Suppressor macrophage treated with lipopolysaccharide for 4 hours (primary cell): Measurements from ENCODE around the gene FBXO47.
"Not testable (repeated sequence)": the region's sequence is repeated elsewhere in the genome, so short reads cannot be mapped to it uniquely, and the experiment has no call there.

Source experiments
- DNase-seq: peaks from one replicate; pipeline ENCODE4 v3.0.0-alpha.2; 2020

Gene FBXO47

GRCh38 chr17:38978180-38978579 lies 11.0 kb upstream of the FBXO47 start:
- no peak for DNase-seq

- DNase-seq = peak; percentile 41
These were observed 9.0 kb upstream of the FBXO47 start for GRCh38 chr17:38976187-38976551.

GRCh38 chr17:38970804-38971203 lies 3.6 kb upstream of the FBXO47 start:
- no peak for DNase-seq

- DNase-seq = no peak
These were observed 2.9 kb upstream of the FBXO47 start for GRCh38 chr17:38970128-38970527.

GRCh38 chr17:38969281-38969680 lies 2.1 kb upstream of the FBXO47 start:
- DNase-seq = no peak

GRCh38 chr17:38961413-38961812 lies 5.8 kb downstream of the FBXO47 start:
- DNase-seq = no peak

- DNase-seq = no peak
These were observed 6.8 kb downstream of the FBXO47 start for GRCh38 chr17:38960402-38960801.

- DNase-seq = no peak
These were observed 7.7 kb downstream of the FBXO47 start for GRCh38 chr17:38959508-38959907.

GRCh38 chr17:38958756-38959155 lies 8.4 kb downstream of the FBXO47 start:
- DNase-seq = no peak

- no peak for DNase-seq
These were observed 8.9 kb downstream of the FBXO47 start for GRCh38 chr17:38958326-38958725.

GRCh38 chr17:38953800-38954199 lies 13.4 kb downstream of the FBXO47 start:
- DNase-seq = not testable (repeated sequence)

GRCh38 chr17:38947189-38947588 lies 20.0 kb downstream of the FBXO47 start:
- DNase-seq = no peak

GRCh38 chr17:38943607-38944006 lies 23.6 kb downstream of the FBXO47 start:
- peak; percentile 71 for DNase-seq

GRCh38 chr17:38942696-38943334 lies 24.4 kb downstream of the FBXO47 start:
- DNase-seq = no peak

- DNase-seq = no peak
These were observed 26.8 kb downstream of the FBXO47 start for GRCh38 chr17:38940404-38940803.

GRCh38 chr17:38939987-38940386 lies 27.2 kb downstream of the FBXO47 start:
- DNase-seq = no peak

GRCh38 chr17:38933962-38934361 lies 33.2 kb downstream of the FBXO47 start:
- not testable (repeated sequence) for DNase-seq

- DNase-seq = not testable (repeated sequence)
These were observed 36.4 kb downstream of the FBXO47 start for GRCh38 chr17:38930782-38931181.

GRCh38 chr17:38926293-38927070 lies 40.7 kb downstream of the FBXO47 start:
- DNase-seq = peak; percentile 82

GRCh38 chr17:38925263-38925995 lies 41.8 kb downstream of the FBXO47 start, which contains the start of gene LASP1NB:
TSS of gene LASP1NB (plus strand) at chr17:38925614.
- no peak for DNase-seq

- DNase-seq = no peak
These were observed 44.5 kb downstream of the FBXO47 start for GRCh38 chr17:38922538-38923297.

- peak; percentile 39 for DNase-seq
These were observed 45.3 kb downstream of the FBXO47 start for GRCh38 chr17:38921756-38922411.
